KG1 (cell line): ENCODE measurements around the gene EIF4B.

Source experiments
- DNase-seq: peaks from one replicate; lab custom pipeline; 2025; lab: John Stamatoyannopoulos, UW

EIF4B gene

DNA sequence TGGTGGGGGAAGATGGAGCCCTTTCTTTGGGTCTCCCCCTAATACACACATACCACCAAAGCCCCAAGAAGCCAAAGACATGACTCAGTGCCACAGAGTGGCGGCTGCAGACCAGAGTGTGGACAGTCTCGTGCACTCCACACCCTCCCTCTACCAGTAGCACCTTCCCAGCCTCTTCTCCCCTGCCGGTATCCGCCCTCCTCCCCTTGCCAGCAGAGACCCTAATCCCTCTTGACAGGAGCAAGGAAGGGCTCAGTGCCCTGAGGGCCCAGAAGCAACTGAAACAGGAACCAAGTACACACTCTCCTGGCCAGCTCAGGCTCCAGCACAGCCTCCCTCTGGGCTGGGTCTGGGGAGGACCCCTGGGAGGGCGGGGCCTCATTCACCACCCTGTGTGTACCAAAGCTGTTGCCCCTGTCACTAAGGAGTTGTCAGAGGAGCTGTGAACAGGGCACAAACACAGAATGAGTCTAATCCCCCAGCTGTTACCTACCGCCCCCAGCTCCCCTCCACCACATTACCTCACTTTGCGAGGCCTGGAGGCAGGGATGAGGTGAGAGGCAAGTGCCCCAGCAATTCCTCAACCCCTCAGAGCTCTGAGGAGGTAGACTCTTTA lies 64.7 kb downstream of the EIF4B start:
- no peak for DNase-seq

DNA sequence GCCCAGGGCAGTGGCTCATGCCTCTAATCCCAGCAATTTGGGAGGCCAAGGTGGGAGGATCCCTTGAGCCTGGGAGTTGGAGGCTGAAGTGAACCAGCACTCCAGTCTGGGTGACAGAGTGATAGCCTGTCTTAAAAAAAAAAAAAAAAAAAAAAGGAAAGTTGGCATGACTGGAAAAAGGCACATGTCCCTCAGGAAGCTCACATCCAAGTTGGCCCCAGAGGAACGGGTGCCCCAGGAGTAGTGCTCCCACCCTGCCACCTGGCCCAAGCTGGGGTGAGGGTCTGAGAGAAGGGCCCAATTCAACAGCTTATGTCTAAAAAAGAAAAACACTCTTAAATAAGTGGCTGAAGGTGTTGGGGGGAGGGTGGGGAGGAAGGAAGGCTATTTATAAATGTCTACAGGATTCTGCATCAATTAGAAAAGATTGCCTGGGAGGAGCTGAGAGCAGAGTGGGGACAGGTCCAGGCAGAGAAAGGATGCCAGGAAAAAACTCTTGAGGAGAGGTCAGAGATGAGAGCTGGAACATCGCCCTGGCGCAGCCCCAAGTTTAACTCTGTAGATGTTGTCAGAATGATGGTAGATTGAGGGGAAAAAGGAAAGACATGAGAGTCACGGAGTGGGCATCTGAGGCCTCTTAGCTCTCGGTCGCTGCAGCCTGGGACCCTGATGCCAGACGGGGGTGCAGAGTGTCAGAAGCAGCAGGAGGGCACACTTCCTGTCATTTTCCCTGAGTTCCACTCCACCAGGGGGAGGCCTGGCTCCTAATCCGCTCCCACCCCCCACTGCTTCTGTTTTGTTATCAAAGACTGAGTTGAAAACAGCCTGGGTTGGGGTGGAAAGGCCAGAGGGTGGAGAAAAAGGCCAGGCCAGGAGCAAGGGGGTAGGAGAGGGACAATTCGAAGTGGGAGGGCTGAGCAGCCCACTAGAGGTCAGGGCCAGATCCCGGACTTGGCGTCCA lies 65.6 kb downstream of the EIF4B start:
- no peak for DNase-seq

- no peak for DNase-seq
Measured at GRCh38 chr12:53073881-53074280, 67.6 kb downstream of the EIF4B start.

- DNase-seq, result no peak
Measured at GRCh38 chr12:53074283-53074998, 68.2 kb downstream of the EIF4B start.

DNA sequence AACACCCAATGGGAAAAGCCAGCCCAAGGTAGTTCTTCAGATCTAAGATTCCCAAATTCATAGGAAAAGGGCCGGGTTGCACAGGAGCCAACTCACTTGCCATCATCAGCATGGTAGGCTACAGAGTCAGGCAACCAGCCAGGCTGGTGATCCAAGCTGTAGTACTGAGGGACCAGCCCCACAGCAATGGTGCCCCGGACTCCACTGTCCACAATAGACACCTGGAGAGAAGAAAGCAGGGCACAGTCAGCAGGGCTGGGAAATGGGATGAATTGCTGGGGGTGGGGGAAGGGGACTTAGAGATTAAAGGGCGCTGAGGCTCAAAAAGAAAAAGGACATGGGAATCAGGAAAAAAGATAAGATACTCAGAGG lies 68.7 kb downstream of the EIF4B start:
- no peak for DNase-seq

GRCh38 chr12:53076461-53076860 lies 70.2 kb downstream of the EIF4B start:
- DNase-seq, result no peak

DNA sequence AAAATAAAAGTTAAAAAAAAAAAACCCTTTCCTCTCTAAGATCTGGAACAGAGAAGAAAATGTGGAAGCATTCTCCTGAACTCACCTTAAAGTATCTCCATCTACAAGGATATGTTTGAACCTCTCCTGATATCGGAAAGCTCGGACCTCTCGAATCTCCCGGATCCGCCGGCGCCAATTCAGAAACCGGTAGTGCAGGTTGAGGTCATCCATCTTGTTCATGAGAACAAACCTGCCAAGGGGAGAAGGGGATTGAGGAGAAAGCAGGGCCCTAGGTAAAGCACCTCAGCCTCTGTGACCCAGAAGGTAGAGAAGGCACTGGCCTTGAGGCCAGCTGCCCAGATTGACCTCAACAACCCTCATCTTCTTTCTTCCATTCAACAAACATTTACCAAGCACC lies 70.8 kb downstream of the EIF4B start:
- DNase-seq, result no peak

DNA sequence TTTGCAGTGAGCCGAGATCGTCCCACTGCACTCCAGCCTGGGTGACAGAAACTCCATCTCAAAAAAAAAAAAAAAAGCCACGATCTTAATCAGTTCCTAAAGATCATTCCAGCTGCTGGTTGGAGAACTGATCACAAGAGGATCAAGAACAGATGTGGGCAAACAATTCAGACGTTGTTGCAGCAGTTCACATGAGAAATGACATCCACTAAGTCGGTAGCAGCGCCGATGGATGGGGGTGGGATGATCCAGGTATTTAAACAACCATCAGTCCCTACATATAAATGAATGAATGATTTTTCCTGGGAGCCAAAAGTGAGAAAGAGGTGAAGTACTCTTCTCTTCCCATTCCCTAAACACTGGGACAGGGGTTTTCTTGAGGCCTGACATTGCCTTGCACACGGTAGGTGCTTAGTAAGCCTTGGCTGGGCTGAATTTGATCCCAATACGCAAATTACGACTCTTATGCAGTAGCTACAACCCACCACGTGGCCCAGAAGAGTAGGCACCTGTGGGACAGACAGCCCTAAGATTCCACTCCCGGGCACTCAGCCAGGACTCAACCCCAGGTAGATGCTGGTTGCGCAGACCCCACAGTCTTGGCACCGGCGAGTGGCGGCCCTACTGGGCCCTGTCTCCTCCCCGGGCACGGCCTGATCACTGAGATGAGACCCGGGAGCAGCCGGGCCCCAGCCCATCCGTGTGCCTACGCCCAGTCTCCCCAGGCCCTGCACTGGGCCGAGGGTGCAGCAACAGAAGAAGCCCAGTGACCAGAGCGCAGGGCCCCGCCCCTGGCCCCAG lies 72.4 kb downstream of the EIF4B start:
- no peak for DNase-seq

GRCh38 chr12:53079226-53080117 lies 73.2 kb downstream of the EIF4B start, which contains the start of gene SPRYD3:
Gene SPRYD3 (minus strand): TSS chr12:53079390. CDS start chr12:53079333, 57 bp downstream.
- DNase-seq, result peak; percentile 37

GRCh38 chr12:53082637-53083175 lies 76.5 kb downstream of the EIF4B start:
- DNase-seq, result no peak

DNA sequence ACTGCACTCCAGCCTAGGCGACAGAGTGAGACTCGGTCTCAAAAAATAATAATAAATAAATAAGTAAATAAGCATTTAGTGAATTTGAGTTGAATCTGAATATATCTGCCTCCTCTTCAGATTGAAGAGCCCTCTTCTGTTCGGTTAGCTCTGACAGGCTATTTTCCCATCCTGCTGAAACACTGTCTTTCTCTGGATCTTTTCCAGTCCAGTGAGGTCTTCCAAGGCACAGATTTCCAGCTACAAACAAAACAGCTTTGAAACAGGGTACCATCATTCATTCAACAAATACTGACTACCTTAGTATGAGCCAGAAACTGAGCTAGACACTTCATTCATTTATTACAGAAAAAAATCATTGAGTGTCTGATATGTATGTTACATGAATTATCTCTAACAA lies 80.1 kb downstream of the EIF4B start:
- DNase-seq, result no peak

- DNase-seq, result no peak
Measured at GRCh38 chr12:53090105-53090504, 83.8 kb downstream of the EIF4B start.

- no peak for DNase-seq
Measured at GRCh38 chr12:53090554-53090953, 84.3 kb downstream of the EIF4B start.

GRCh38 chr12:53091756-53092155 lies 85.5 kb downstream of the EIF4B start:
- DNase-seq, result no peak
